Tibial nerve (tissue), 4 donors: ENCODE results near the gene TSC22D1. TPM values are rescaled to one million over a fixed set of nuclear protein-coding genes. Genes with fewer than 3 reads are reported as not detected.

Source experiments
- DNase-seq, 2 donors: peaks; one replicate each; pipeline ENCODE4 v3.0.0-alpha.2; 2019; ENCODE audit warnings: low spot score in 2 of 2
- H3K27ac ChIP-seq, 4 donors: fragments of 200-600 bp; sonication (generic) in 3 of 4; one replicate each; pipeline ENCODE4 v1.5.1; 2017 to 2019; ENCODE audit warnings: mild to moderate bottlenecking in 1 of 4
- H3K27me3 ChIP-seq, 2 donors: fragments of 200-600 bp; sonication (generic) in 1 of 2; one replicate each; pipeline versions ENCODE4 v1.5.1 to v1.6.0; 2017 to 2019
- H3K36me3 ChIP-seq, 3 donors: fragments of 200-600 bp; sonication (generic); one replicate each; pipeline ENCODE4 v1.5.1; 2018 to 2019
- H3K4me1 ChIP-seq, 4 donors: fragments of 200-600 bp; sonication (generic) in 3 of 4; one replicate each; pipeline ENCODE4 v1.5.1; 2017 to 2019
- H3K4me3 ChIP-seq, 4 donors: fragments of 200-600 bp; sonication (generic) in 3 of 4; one replicate each; pipeline ENCODE4 v1.5.1; 2017 to 2019; ENCODE audit warnings: mild to moderate bottlenecking in 1 of 4, moderate library complexity in 1 of 4
- H3K9me3 ChIP-seq, 4 donors: fragments of 200-600 bp; sonication (generic) in 3 of 4; one replicate each; pipeline ENCODE4 v1.5.1; 2017 to 2019
- CTCF ChIP-seq, 5 experiments: fragments of 200-600 bp in 3 of 5; fragments of 450-650 bp in 2 of 5; sonication (generic) in 3 of 5; IDR thresholded peaks; one replicate each; pipeline ENCODE4 v1.5.1; 2016 to 2019; ENCODE audit warnings: antibody characterized with exemption in 5 of 5, mild to moderate bottlenecking in 3 of 5, moderate library complexity in 2 of 5
- EP300 ChIP-seq, 2 donors: sonication (generic); formaldehyde crosslinking; IDR thresholded peaks; one replicate each; pipeline ENCODE4 v1.6.1; 2017; ENCODE audit warnings: antibody characterized with exemption in 2 of 2, mild to moderate bottlenecking in 1 of 2
- POLR2A ChIP-seq, 2 donors: fragments of 450-650 bp; IDR thresholded peaks; one replicate each; pipeline ENCODE4 v1.6.1; 2017; ENCODE audit warnings: antibody characterized with exemption in 2 of 2, mild to moderate bottlenecking in 2 of 2, moderate library complexity in 2 of 2
- WGBS, 2 donors: methylation state at CpG; one replicate each; pipeline ENCODE4 v1.1.5; 2018; 5-methylcytosine and 5-hydroxymethylcytosine counted together
- total RNA-seq, 4 donors: library from RNA; depleted of rRNA; stranded (reverse); fragments of >200 nt; gene quantifications; one replicate each; pipeline ENCODE4 v1.1.0, GENCODE V29; 2016

The TSC22D1 gene
- total RNA-seq, 4 donors from 2014 or later = 203 to 334 (median 213) TPM

DNA sequence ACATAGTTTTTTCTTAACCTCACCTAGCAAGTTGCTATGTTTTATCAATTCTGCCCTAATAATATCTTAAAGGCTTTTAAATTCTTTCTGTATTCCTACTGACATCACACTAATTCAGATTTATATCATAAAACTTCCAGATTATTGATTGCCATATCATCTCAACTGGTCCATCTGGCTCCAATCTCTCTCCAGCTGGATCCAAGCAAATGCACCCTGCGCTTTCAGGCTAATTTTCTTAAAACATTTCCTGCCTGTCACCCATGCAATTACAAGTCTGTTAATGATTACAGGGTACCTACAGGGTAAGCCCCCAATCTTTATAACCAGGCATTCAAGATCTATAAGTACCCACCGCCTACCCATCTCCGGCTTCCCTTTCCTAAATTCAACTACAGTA is 107.3 kb downstream of the TSC22D1 start:
- H3K4me1 ChIP-seq = peaks cover 0 to under 1% (median 0%) of the 10 kb centered on the region in 4 donors
- H3K9me3 ChIP-seq = no peaks in the 10 kb centered on the region
- no peaks in the 10 kb centered on the region for H3K36me3 ChIP-seq
- TF ChIP-seq POLR2A (IDR thresholded peaks at IDR 0.05) = no peak
- no peak for TF ChIP-seq CTCF (IDR thresholded peaks at IDR 0.05)
- TF ChIP-seq EP300 (IDR thresholded peaks at IDR 0.05) = no peak
- no peak overlapping the region for H3K4me3 ChIP-seq
- WGBS, 2 donors = 95 to 97% methylated on average over 3 of the region's 3 CpGs
- no peaks in the 10 kb centered on the region for H3K27me3 ChIP-seq
- no peak for DNase-seq
- H3K27ac ChIP-seq = no peak overlapping the region

- no peaks in the 10 kb centered on the region for H3K4me1 ChIP-seq
- no peak overlapping the region for H3K27ac ChIP-seq
- WGBS, 2 donors = 71 to 74% methylated on average over 4 of the region's 4 CpGs
- no peak for TF ChIP-seq CTCF (IDR thresholded peaks at IDR 0.05)
- no peak for TF ChIP-seq EP300 (IDR thresholded peaks at IDR 0.05)
- TF ChIP-seq POLR2A (IDR thresholded peaks at IDR 0.05) = no peak
- no peaks in the 10 kb centered on the region for H3K36me3 ChIP-seq
- no peak for DNase-seq
- no peaks in the 10 kb centered on the region for H3K27me3 ChIP-seq
- no peaks in the 10 kb centered on the region for H3K9me3 ChIP-seq
- no peak overlapping the region for H3K4me3 ChIP-seq
Observed at GRCh38 chr13:44465318-44465717, 110.8 kb downstream of the TSC22D1 start.

GRCh38 chr13:44464471-44464870 is 111.7 kb downstream of the TSC22D1 start:
- Histone ChIP-seq H3K9me3 (no peaks in the 10 kb centered on the region), H3K4me1 (no peaks in the 10 kb centered on the region), H3K36me3 (peaks cover 0 to 4% (median 0%) of the 10 kb centered on the region in 3 donors), H3K4me3 (no peak overlapping the region), H3K27ac (no peak overlapping the region), H3K27me3 (no peaks in the 10 kb centered on the region)
- 86 to 96% methylated on average over 1 of the region's 1 CpG for WGBS, 2 donors
- no peak for DNase-seq
- TF ChIP-seq POLR2A (IDR thresholded peaks at IDR 0.05) = no peak

DNA sequence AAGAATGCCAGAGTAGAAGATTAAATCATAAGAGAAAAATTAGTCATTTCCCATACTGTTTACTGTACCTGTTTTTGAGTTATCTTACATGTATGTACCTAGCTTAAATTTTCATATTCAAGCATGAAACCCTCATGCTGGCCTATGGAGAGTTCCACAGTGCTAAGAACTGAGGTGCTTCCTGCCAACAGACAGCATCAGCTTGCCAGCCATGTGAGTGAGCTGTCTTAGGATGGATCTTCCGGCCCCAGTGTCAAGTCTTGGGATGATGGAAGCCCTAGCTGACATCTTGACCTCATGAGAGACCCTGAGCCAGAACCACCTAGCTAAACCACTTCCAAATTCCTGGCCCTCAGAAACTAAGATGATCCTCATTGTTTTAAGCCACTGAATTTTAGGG is 112.4 kb downstream of the TSC22D1 start:
- no peak overlapping the region for H3K4me3 ChIP-seq
- no peaks in the 10 kb centered on the region for H3K9me3 ChIP-seq
- WGBS, 2 donors = 82 to 83% methylated on average over 1 of the region's 1 CpG
- H3K36me3 ChIP-seq = peaks cover 0 to 9% (median 0%) of the 10 kb centered on the region in 3 donors
- no peak for TF ChIP-seq POLR2A (IDR thresholded peaks at IDR 0.05)
- TF ChIP-seq CTCF (IDR thresholded peaks at IDR 0.05) = no peak
- TF ChIP-seq EP300 (IDR thresholded peaks at IDR 0.05) = no peak
- DNase-seq = no peak
- no peaks in the 10 kb centered on the region for H3K27me3 ChIP-seq
- H3K27ac ChIP-seq = no peak overlapping the region
- no peaks in the 10 kb centered on the region for H3K4me1 ChIP-seq

DNA sequence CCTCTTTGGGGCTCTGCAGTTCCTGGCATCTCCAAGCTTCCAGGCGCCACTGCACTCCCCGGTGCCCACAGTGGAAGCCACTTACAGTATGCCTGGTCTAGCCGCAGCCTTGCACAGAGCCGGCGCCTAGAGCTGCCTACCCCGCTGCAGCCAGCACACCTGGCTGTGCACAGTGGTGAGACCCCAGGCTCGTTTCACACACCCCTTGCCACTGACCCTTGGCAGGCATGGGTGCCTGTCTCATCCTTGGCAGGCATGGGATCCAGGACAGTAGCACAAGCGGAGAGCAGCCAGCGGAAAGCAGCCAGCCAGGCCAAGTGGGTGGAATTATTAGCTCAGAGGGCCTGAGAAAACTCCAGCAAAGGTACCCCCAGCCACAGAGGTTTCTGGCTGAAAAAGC is 116.5 kb downstream of the TSC22D1 start:
- Histone ChIP-seq H3K27ac (no peak overlapping the region), H3K4me1 (peaks cover 0 to 9% (median 0%) of the 10 kb centered on the region in 4 donors), H3K9me3 (no peaks in the 10 kb centered on the region), H3K36me3 (peaks cover 0 to 9% (median 0%) of the 10 kb centered on the region in 3 donors), H3K27me3 (no peaks in the 10 kb centered on the region), H3K4me3 (no peak overlapping the region)
- TF ChIP-seq EP300 (IDR thresholded peaks at IDR 0.05) (no peak), CTCF (IDR thresholded peaks at IDR 0.05) (no peak), POLR2A (IDR thresholded peaks at IDR 0.05) (no peak)
- WGBS, 2 donors = 96 to 100% methylated on average over 3 of the region's 9 CpGs
- no peak for DNase-seq
